Measurements from ENCODE around the gene ATP6V1G1. TPM values are rescaled to one million over a fixed set of nuclear protein-coding genes. Genes with fewer than 3 reads are reported as not detected.

The ATP6V1G1 gene
- total RNA-seq, 1 experiment from 2014 or later = 143 TPM

DNA sequence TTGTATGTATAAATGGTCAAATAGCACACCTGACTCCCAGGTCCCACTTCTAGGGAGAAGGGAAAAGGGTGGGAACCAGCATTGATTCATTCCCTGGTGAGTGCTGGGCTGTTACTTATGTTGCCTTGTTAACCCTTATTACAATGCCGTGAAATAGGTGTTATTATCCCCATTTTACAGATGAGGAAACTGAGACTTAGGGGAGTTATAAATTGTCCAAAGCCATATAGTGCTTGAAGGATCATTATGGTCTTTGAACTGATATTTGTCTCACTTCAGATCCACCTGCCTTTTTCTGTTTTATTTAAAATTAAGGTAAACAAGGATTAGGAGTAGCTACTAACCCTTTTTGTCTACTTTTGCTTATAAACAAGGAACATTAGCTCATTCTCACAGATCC is 40.0 kb downstream of the ATP6V1G1 start:
- Histone ChIP-seq H3K27me3 (replicated peaks; ENCODE audit: control insufficient read depth, insufficient read depth, low read length) (no peaks in the 10 kb centered on the region), H3K4me3 (ENCODE audit: low read depth, low read length) (no peak overlapping the region), H3K9me3 (no peaks in the 10 kb centered on the region), H3K4me1 (no peaks in the 10 kb centered on the region), H3K36me3 (ENCODE audit: control insufficient read depth, insufficient read depth, low read length) (no peaks in the 10 kb centered on the region)
- TF ChIP-seq, protein P1, sequence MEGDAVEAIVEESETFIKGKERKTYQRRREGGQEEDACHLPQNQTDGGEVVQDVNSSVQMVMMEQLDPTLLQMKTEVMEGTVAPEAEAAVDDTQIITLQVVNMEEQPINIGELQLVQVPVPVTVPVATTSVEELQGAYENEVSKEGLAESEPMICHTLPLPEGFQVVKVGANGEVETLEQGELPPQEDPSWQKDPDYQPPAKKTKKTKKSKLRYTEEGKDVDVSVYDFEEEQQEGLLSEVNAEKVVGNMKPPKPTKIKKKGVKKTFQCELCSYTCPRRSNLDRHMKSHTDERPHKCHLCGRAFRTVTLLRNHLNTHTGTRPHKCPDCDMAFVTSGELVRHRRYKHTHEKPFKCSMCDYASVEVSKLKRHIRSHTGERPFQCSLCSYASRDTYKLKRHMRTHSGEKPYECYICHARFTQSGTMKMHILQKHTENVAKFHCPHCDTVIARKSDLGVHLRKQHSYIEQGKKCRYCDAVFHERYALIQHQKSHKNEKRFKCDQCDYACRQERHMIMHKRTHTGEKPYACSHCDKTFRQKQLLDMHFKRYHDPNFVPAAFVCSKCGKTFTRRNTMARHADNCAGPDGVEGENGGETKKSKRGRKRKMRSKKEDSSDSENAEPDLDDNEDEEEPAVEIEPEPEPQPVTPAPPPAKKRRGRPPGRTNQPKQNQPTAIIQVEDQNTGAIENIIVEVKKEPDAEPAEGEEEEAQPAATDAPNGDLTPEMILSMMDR (IDR thresholded peaks at IDR 0.05; ENCODE audit: insufficient read depth in 1 of 2, low read depth in 1 of 2, low read length in 1 of 2, severe bottlenecking in 1 of 2, unreplicated experiment in 1 of 2) = no peak
- BruUV-seq (replicated peaks) = no TSS peak
- H3K9me3 Mint-ChIP-seq (ENCODE audit: unreplicated experiment) = no peaks in the 10 kb centered on the region
- CTCF ChIA-PET = no interaction called here
- H3K4me1 Mint-ChIP-seq (ENCODE audit: low read depth, unreplicated experiment) = no peaks in the 10 kb centered on the region
- no peak for DNase-seq
- H3K27ac Mint-ChIP-seq (ENCODE audit: unreplicated experiment) = no peak overlapping the region
- H3K4me3 Mint-ChIP-seq (ENCODE audit: unreplicated experiment) = no peak overlapping the region
- POLR2A ChIA-PET = interaction anchor here (0.5 to 1.1 kb wide), 2 partner anchors 11 to 40 kb away, joined by 3 to 4 read pairs; partner anchors contain the start of gene ATP6V1G1
- peaks cover 6% of the 10 kb centered on the region for H3K36me3 Mint-ChIP-seq (ENCODE audit: insufficient read depth, unreplicated experiment)
- intact Hi-C loops (cut with micrococcal nuclease; ENCODE audit: unreplicated experiment) = no loop called here
- H3K27me3 Mint-ChIP-seq (ENCODE audit: insufficient read depth, unreplicated experiment) = no peaks in the 10 kb centered on the region

DNA sequence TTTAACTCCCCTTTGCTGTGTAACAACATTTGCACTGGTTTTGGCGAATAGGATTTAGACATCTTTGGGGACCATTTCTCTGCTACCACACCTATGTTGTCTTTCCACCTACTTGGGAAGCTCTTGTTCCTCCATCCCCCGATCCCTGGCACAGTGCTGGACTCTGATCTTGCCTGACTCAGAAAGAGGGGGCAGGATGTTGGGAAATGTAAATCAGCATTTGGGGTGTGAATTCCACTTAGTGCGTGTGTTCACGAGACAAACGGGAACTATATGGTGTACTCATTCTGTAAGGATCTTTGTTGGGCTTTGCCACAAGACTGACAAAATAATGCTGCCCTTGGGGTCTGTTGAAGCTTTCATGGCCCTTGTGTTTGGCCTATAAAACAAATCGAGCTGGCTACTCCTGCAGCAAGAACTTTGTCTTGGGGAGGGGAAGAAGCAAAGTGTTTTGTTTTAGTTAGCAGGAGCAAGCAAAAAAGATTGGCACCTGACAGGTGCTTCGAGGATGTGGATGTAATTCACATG is 42.1 kb downstream of the ATP6V1G1 start:
- no peak overlapping the region for H3K27ac Mint-ChIP-seq (ENCODE audit: unreplicated experiment)
- peaks cover 6% of the 10 kb centered on the region for H3K36me3 Mint-ChIP-seq (ENCODE audit: insufficient read depth, unreplicated experiment)
- H3K4me3 Mint-ChIP-seq (ENCODE audit: unreplicated experiment) = no peak overlapping the region
- Histone ChIP-seq H3K4me3 (ENCODE audit: low read depth, low read length) (no peak overlapping the region), H3K27me3 (replicated peaks; ENCODE audit: control insufficient read depth, insufficient read depth, low read length) (no peaks in the 10 kb centered on the region), H3K9me3 (no peaks in the 10 kb centered on the region), H3K36me3 (ENCODE audit: control insufficient read depth, insufficient read depth, low read length) (no peaks in the 10 kb centered on the region; the same call in 1 of the 2 replicates), H3K4me1 (no peaks in the 10 kb centered on the region)
- POLR2A ChIA-PET = no interaction called here
- H3K9me3 Mint-ChIP-seq (ENCODE audit: unreplicated experiment) = no peaks in the 10 kb centered on the region
- no peaks in the 10 kb centered on the region for H3K27me3 Mint-ChIP-seq (ENCODE audit: insufficient read depth, unreplicated experiment)
- TF ChIP-seq, protein P1 (IDR thresholded peaks at IDR 0.05; ENCODE audit: insufficient read depth in 1 of 2, low read depth in 1 of 2, low read length in 1 of 2, severe bottlenecking in 1 of 2, unreplicated experiment in 1 of 2) = no peak
- CTCF ChIA-PET = no interaction called here
- no TSS peak for BruUV-seq (replicated peaks)
- DNase-seq = no peak
- intact Hi-C loops (cut with micrococcal nuclease; ENCODE audit: unreplicated experiment) = no loop called here
- no peaks in the 10 kb centered on the region for H3K4me1 Mint-ChIP-seq (ENCODE audit: low read depth, unreplicated experiment)

DNA sequence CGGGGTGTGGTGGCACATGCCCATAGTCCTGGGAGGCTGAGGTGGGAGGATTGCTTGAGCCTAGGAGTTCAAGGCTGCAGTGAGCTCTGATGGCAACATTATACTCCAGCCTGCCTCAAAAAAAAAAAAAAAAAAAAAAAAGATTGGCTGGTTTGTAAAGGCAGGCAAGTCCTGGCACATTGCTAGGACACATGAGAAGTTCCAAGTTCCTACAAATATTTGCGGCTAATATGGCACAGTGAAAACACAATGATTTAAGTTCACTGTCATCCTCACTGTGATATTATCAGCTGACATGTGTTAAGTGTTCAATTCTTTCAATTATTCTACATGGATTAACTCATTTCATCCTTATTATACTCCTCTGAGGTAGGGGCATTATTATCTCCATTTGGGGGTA is 43.6 kb downstream of the ATP6V1G1 start:
- no peaks in the 10 kb centered on the region for H3K27me3 Mint-ChIP-seq (ENCODE audit: insufficient read depth, unreplicated experiment)
- intact Hi-C loops (cut with micrococcal nuclease; ENCODE audit: unreplicated experiment) = no loop called here
- TF ChIP-seq, protein P1 (IDR thresholded peaks at IDR 0.05; ENCODE audit: insufficient read depth in 1 of 2, low read depth in 1 of 2, low read length in 1 of 2, severe bottlenecking in 1 of 2, unreplicated experiment in 1 of 2) = no peak
- no peaks in the 10 kb centered on the region for H3K4me1 Mint-ChIP-seq (ENCODE audit: low read depth, unreplicated experiment)
- Histone ChIP-seq H3K4me1 (no peaks in the 10 kb centered on the region), H3K36me3 (ENCODE audit: control insufficient read depth, insufficient read depth, low read length) (no peaks in the 10 kb centered on the region; the same call in 1 of the 2 replicates), H3K27me3 (replicated peaks; ENCODE audit: control insufficient read depth, insufficient read depth, low read length) (no peaks in the 10 kb centered on the region), H3K9me3 (no peaks in the 10 kb centered on the region), H3K4me3 (ENCODE audit: low read depth, low read length) (no peak overlapping the region)
- CTCF ChIA-PET = interaction anchor here (0.6 kb wide), 1 partner anchor 22 kb away, joined by 3 read pairs; no protein-coding TSS in a partner anchor
- POLR2A ChIA-PET = no interaction called here
- BruUV-seq (replicated peaks) = no TSS peak
- DNase-seq = no peak
- H3K27ac Mint-ChIP-seq (ENCODE audit: unreplicated experiment) = no peak overlapping the region
- no peaks in the 10 kb centered on the region for H3K9me3 Mint-ChIP-seq (ENCODE audit: unreplicated experiment)
- peaks cover 17% of the 10 kb centered on the region for H3K36me3 Mint-ChIP-seq (ENCODE audit: insufficient read depth, unreplicated experiment)
- H3K4me3 Mint-ChIP-seq (ENCODE audit: unreplicated experiment) = no peak overlapping the region
